GM23338 (cell line): ENCODE data around the gene VEGFB. TPM values are rescaled to one million over a fixed set of nuclear protein-coding genes. Genes with fewer than 3 reads are reported as not detected.

Experiments
- ATAC-seq: fragments of 200-7000 bp; cut with Tn5 transposase; 3 replicates; pipeline ENCODE4 v1.9.1; 2020
- DNase-seq: peaks from one replicate; pipeline ENCODE4 v3.0.0-alpha.2; 2015; ENCODE audit warnings: low spot score
- H2AFZ ChIP-seq: fragments of 200-600 bp; sonication (generic); 2 replicates; pipeline ENCODE4 v1.8.0; 2016; ENCODE audit warnings: antibody characterized with exemption, mild to moderate bottlenecking, moderate library complexity
- H3F3A ChIP-seq: fragments of 200-600 bp; sonication (generic); replicated peaks from 2 replicates; pipeline ENCODE4 v1.8.0; 2017; ENCODE audit warnings: antibody characterized with exemption, mixed run types, low read depth
- H3K27ac ChIP-seq: fragments of 200-600 bp; sonication (generic); 2 replicates; pipeline ENCODE4 v1.6.1; 2016; ENCODE audit warnings: low read depth
- H3K27me3 ChIP-seq: fragments of 200-600 bp; sonication (generic); 2 replicates; pipeline ENCODE4 v1.8.0; 2016; ENCODE audit warnings: mild to moderate bottlenecking, mixed run types, moderate library complexity; ENCODE audit not compliant: insufficient read depth
- H3K36me3 ChIP-seq: fragments of 200-600 bp; sonication (generic); 2 replicates; pipeline ENCODE4 v1.8.0; 2016; ENCODE audit warnings: mild to moderate bottlenecking; ENCODE audit not compliant: insufficient read depth
- H3K4me1 ChIP-seq: fragments of 200-600 bp; sonication (generic); 2 replicates; pipeline ENCODE4 v1.8.0; 2016; ENCODE audit warnings: mild to moderate bottlenecking, moderate library complexity; ENCODE audit not compliant: insufficient read depth
- H3K4me2 ChIP-seq: fragments of 200-600 bp; sonication (generic); 2 replicates; pipeline ENCODE4 v1.7.1; 2017; ENCODE audit warnings: mixed run types
- H3K4me3 ChIP-seq: fragments of 200-600 bp; sonication (generic); 2 replicates; pipeline ENCODE4 v1.6.1; 2016; ENCODE audit warnings: mixed run types
- H3K79me2 ChIP-seq: fragments of 200-600 bp; sonication (generic); replicated peaks from 2 replicates; pipeline ENCODE4 v1.8.0; 2017; ENCODE audit warnings: mild to moderate bottlenecking; ENCODE audit not compliant: insufficient read depth
- H3K9me2 ChIP-seq: fragments of 200-600 bp; sonication (generic); 2 replicates; pipeline ENCODE4 v1.8.0; 2017; ENCODE audit not compliant: insufficient read depth
- H4K20me1 ChIP-seq: fragments of 200-600 bp; sonication (generic); replicated peaks from 2 replicates; pipeline ENCODE4 v1.8.0; 2017; ENCODE audit warnings: mild to moderate bottlenecking; ENCODE audit not compliant: insufficient read depth
- H3K27ac Mint-ChIP-seq: 2 replicates; pipeline ENCODE4 v1.8.0; 2020; ENCODE audit warnings: inconsistent platforms, mild to moderate bottlenecking, moderate library complexity, mixed read lengths
- H3K27me3 Mint-ChIP-seq: 3 replicates; pipeline ENCODE4 v1.8.0; 2022; ENCODE audit warnings: low read depth, mild to moderate bottlenecking, moderate library complexity, mixed read lengths, inconsistent platforms; ENCODE audit not compliant: insufficient read depth, poor library complexity
- H3K36me3 Mint-ChIP-seq: 3 replicates; pipeline ENCODE4 v1.8.0; 2021; ENCODE audit warnings: low read depth, mild to moderate bottlenecking, inconsistent platforms, moderate library complexity, mixed read lengths
- H3K4me1 Mint-ChIP-seq: 3 replicates; pipeline ENCODE4 v1.8.0; 2020; ENCODE audit warnings: mild to moderate bottlenecking, inconsistent platforms, mixed read lengths
- H3K4me3 Mint-ChIP-seq: 3 replicates; pipeline ENCODE4 v1.8.0; 2021; ENCODE audit warnings: moderate library complexity, mild to moderate bottlenecking, inconsistent platforms, mixed read lengths
- H3K9me3 Mint-ChIP-seq: 3 replicates; pipeline ENCODE4 v1.8.0; 2020; ENCODE audit warnings: moderate library complexity, mild to moderate bottlenecking, inconsistent platforms, mixed read lengths
- CREB1 ChIP-seq: fragments of 250-450 bp; sonication (Bioruptor Pico); IDR thresholded peaks from 2 replicates; pipeline ENCODE4 v1.5.0; 2020; ENCODE audit warnings: low read depth, mild to moderate bottlenecking, moderate library complexity
- CTCF ChIP-seq, 2 experiments: fragments of 200-600 bp in 1 of 2; sonication (generic) in 1 of 2; conservative IDR thresholded peaks; 2 replicates each; pipeline versions ENCODE4 v1.5.1 to v1.6.1; 2016 to 2017; ENCODE audit warnings: antibody characterized with exemption in 2 of 2, low read depth in 2 of 2, mild to moderate bottlenecking in 2 of 2, moderate library complexity in 1 of 2
- ETS1 ChIP-seq: IDR thresholded peaks from 2 replicates; pipeline ENCODE4 v1.6.1; 2016; ENCODE audit warnings: antibody characterized with exemption
- EZH2 ChIP-seq: fragments of 200-600 bp; sonication (generic); IDR thresholded peaks from one replicate; pipeline ENCODE4 v1.8.0; 2017; ENCODE audit warnings: antibody characterized with exemption, mild to moderate bottlenecking, low read depth; ENCODE audit not compliant: unreplicated experiment
- EZH2phosphoT487 ChIP-seq: fragments of 200-600 bp; sonication (generic); IDR thresholded peaks from one replicate; pipeline ENCODE4 v1.8.1; 2018; ENCODE audit warnings: antibody characterized with exemption; ENCODE audit not compliant: unreplicated experiment
- JUNB ChIP-seq: IDR thresholded peaks from one replicate; pipeline ENCODE4 v1.6.1; 2016; ENCODE audit warnings: antibody characterized with exemption; ENCODE audit not compliant: unreplicated experiment
- NANOG ChIP-seq: IDR thresholded peaks from 2 replicates; pipeline ENCODE4 v1.6.1; 2016; ENCODE audit warnings: antibody characterized with exemption, borderline replicate concordance
- POLR2AphosphoS5 ChIP-seq: IDR thresholded peaks from 2 replicates; pipeline ENCODE4 v1.6.1; 2016; ENCODE audit warnings: antibody characterized with exemption, low read depth
- REST ChIP-seq: IDR thresholded peaks from one replicate; pipeline ENCODE4 v1.6.1; 2018; ENCODE audit warnings: antibody characterized with exemption; ENCODE audit not compliant: unreplicated experiment
- STAT1 ChIP-seq: IDR thresholded peaks from one replicate; pipeline ENCODE4 v1.6.1; 2016; ENCODE audit warnings: antibody characterized with exemption; ENCODE audit not compliant: unreplicated experiment
- ZNF114 ChIP-seq: fragments of 250-450 bp; sonication (Bioruptor Pico); IDR thresholded peaks from 2 replicates; pipeline ENCODE4 v1.5.0; 2020; ENCODE audit warnings: mild to moderate bottlenecking, moderate library complexity
- ZNF331 ChIP-seq: fragments of 250-450 bp; sonication (Bioruptor Pico); IDR thresholded peaks from 2 replicates; pipeline ENCODE4 v1.5.0; 2020; ENCODE audit warnings: low read depth, mild to moderate bottlenecking, moderate library complexity
- ZNF462 ChIP-seq: fragments of 250-450 bp; sonication (Bioruptor Pico); IDR thresholded peaks from 2 replicates; pipeline ENCODE4 v1.5.0; 2020; ENCODE audit warnings: mild to moderate bottlenecking, moderate library complexity
- polyA plus RNA-seq: library from polyadenylated mRNA; unstranded; fragments of >200 nt; fragmentation: Nextera tagmentation; extraction: Ambion mirVana; gene quantifications from 2 replicates; pipeline ENCODE4 v1.2.1, GENCODE V29; 2016
- total RNA-seq: library from RNA; depleted of rRNA; stranded (reverse); fragments of >200 nt; shearing (Covaris generic); gene quantifications from 2 replicates; pipeline ENCODE4 v1.2.3, GENCODE V29; 2014

Gene VEGFB
- total and polyA plus RNA-seq, 2 experiments from 2014 or later, result 20.8 to 25.8 TPM

- no peaks in the 10 kb centered on the region for H3K79me2 ChIP-seq
These were observed 14.6 kb upstream of the VEGFB start for GRCh38 chr11:64219755-64220154.

More at GRCh38 chr11:64219755-64220154, 14.6 kb upstream of the VEGFB start:
- 0 out of 2 replicates have a peak, but pooled peaks cover 3% of the 10 kb centered on the region for H3F3A ChIP-seq
- H3K27me3 ChIP-seq, result no peaks in the 10 kb centered on the region
- TF ChIP-seq EZH2phosphoT487 (no peak), ETS1 (no peak), NANOG (no peak), CREB1 (no peak), REST (no peak), POLR2AphosphoS5 (no peak), ZNF331 (CRISPR knock-in tag) (no peak), STAT1 (no peak), ZNF462 (no peak), CTCF (conservative IDR thresholded peaks at IDR 0.05; ENCODE audit: low read depth in 2 of 2) (no peak), JUNB (no peak), ZNF114 (CRISPR knock-in tag) (no peak), EZH2 (no peak)
- H3K4me3 ChIP-seq, result no peak overlapping the region
- H4K20me1 ChIP-seq, result no peaks in the 10 kb centered on the region
- H3K27ac ChIP-seq, result no peak overlapping the region
- no peak overlapping the region for H2AFZ ChIP-seq
- peaks cover 5% of the 10 kb centered on the region for H3K27me3 Mint-ChIP-seq
- no peak overlapping the region for H3K4me3 Mint-ChIP-seq
- no peaks in the 10 kb centered on the region for H3K9me2 ChIP-seq
- DNase-seq (no peak), ATAC-seq (no peak)
- no peak overlapping the region for H3K27ac Mint-ChIP-seq
- H3K4me1 Mint-ChIP-seq, result peaks cover 4% of the 10 kb centered on the region; the same call in 1 of the 3 replicates
- H3K4me2 ChIP-seq, result no peak overlapping the region
- peaks cover 7% of the 10 kb centered on the region; the same call in 2 of the 3 replicates for H3K36me3 Mint-ChIP-seq
- H3K9me3 Mint-ChIP-seq, result no peaks in the 10 kb centered on the region
- H3K36me3 ChIP-seq, result peaks cover 4% of the 10 kb centered on the region; the same call in 1 of the 2 replicates
- no peaks in the 10 kb centered on the region for H3K4me1 ChIP-seq
